Measurements from ENCODE around the gene ZC2HC1B.

Gene ZC2HC1B

DNA sequence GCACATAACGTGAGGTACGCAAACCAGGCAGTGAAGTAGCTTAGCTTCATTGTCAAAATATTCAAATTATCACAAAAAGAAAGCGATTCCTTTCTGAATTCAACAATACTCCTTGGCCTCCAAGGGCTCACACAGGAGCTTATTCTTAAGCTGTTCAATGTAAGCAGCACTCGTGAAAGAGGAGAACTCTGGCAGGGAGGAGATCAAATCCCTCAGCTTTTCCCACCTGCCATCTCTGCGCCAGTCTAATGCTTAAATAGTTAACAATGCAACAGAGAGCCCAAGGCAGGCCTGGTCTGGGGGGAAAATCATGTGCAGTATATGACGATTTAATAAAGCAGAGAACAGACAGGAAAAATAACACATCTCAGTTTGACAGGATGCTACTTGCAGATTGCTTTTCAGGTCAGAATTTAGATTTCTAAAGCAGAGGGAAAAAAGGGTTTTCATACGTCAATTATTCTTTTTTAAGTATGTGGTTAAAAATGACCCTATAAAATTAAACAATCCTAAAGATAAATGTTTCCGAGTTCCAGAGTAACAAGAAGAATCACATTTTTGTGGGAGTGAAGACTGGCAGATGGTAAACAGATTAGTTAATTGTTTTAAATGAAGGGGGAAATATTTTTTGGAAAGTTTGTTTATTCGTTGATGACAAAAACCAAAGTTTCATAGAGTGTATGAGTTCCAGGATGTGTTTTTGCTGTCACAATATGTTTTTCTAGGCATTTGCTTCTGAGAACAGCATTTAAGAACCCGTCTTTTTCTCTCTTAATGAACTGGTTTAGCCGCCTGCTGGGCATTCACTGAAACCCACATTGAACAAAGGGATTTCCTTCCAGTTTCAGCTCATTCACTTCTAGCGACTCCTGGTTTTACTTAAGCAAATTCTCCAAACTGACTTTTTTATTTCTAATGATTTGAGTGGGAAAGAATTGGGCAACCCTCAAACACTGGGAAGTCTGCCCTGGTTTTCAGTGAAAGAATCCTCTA, 97.9 kb downstream of the ZC2HC1B start:
- no peak for DNase-seq (ENCODE audit: low spot score)

- DNase-seq (ENCODE audit: low spot score) = no peak
Observed at GRCh38 chr6:143963158-143963919, 99.1 kb downstream of the ZC2HC1B start.

- no peak for DNase-seq (ENCODE audit: low spot score)
Observed at GRCh38 chr6:143964674-143965081, 100.4 kb downstream of the ZC2HC1B start.

GRCh38 chr6:143965503-143966171, 101.4 kb downstream of the ZC2HC1B start:
- DNase-seq (ENCODE audit: low spot score) = peak; percentile 8

GRCh38 chr6:143966312-143966711, 102.0 kb downstream of the ZC2HC1B start:
- DNase-seq (ENCODE audit: low spot score) = no peak

DNA sequence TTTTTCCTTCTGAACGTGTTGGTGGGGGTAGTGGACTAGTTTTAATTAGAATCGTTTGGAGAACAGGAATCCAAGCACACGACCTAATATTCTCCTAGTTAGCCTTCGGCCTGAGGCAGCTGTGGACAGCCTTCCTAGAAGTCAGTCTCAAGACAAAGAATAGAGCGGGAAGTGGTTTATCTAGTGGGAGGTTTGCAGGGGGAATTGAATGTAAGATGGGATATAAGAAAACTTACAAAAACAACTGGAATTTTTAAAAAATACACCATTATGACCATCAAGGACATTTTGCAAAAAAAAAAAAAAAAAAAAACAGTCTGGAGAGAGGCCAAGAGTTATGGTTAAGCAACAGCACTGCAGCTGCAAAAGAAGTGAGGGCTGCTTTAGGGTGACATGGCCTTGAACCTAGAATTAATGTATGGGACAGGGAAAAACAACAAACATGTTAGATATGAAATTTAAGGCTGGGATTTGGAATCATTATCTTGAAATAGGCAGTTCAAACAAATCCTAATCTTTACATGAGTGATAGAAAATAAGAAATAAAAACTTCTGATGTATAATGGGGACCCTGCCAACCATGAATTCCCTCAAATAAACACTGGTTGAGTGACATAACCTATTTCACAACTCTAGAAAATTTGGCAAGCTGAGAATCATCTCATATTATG, 103.6 kb downstream of the ZC2HC1B start:
- no peak for DNase-seq (ENCODE audit: low spot score)

- DNase-seq (ENCODE audit: low spot score) = no peak
Observed at GRCh38 chr6:143969077-143969476, 104.8 kb downstream of the ZC2HC1B start.

DNA sequence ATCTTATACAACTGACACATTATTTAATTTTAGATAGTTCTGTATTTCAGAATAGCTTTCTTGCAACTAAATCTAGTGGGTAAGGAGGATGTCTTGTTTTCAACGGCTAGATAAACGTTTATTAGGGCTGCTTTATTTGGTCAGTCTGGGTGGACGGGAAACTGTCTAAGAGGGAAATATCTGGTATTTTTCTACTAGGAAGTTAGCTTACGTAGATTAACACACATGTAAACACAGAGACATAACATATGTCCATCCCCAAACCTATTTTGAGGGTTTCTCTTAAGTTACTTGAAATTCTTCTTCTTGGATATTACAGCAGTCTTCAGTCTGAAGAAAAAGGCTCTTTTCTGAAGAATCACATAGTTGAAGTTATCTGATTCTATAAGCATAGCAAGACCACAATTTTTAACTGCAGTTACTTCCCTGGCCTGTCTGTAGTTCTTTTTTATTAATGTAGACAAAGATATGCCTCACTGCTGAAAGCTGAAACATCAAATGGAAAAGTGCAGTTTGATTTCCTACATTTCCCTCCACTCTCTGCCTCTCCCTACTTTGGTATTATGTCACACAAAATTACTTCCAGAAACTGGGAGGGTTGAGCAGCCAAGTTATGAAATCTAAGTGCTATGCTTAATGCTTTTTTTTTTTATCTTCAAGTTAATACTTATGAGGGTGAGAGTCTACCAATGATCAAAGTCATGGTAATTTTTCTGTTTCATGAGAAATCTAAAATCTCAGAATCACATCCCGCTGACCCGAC, 106.4 kb downstream of the ZC2HC1B start:
- no peak for DNase-seq (ENCODE audit: low spot score)

- no peak for DNase-seq (ENCODE audit: low spot score)
Observed at GRCh38 chr6:143971482-143972205, 107.4 kb downstream of the ZC2HC1B start.

- no peak for DNase-seq (ENCODE audit: low spot score)
Observed at GRCh38 chr6:143973097-143973966, 109.1 kb downstream of the ZC2HC1B start.

DNA sequence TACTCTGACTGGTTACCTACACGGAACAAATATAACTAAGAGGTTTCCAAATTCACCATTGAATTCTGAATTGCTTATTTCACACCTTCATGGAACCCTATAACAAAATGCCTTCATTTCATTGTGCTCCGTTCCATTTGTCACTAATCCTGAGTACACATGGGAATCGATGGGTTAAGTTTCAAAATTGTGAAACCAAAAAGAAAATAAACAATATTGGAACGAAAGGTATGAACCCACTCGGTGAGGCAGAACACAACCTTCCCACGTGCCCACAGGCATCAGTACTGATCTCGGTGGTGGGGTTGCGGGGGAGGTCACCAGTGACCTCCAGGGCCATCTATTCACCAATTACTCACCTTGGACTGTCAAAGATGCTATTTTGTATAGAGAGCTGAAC, 109.8 kb downstream of the ZC2HC1B start:
- no peak for DNase-seq (ENCODE audit: low spot score)

GRCh38 chr6:143976806-143977349, 112.6 kb downstream of the ZC2HC1B start:
- DNase-seq (ENCODE audit: low spot score) = no peak

GRCh38 chr6:143980921-143981320, 116.6 kb downstream of the ZC2HC1B start:
- no peak for DNase-seq (ENCODE audit: low spot score)

DNA sequence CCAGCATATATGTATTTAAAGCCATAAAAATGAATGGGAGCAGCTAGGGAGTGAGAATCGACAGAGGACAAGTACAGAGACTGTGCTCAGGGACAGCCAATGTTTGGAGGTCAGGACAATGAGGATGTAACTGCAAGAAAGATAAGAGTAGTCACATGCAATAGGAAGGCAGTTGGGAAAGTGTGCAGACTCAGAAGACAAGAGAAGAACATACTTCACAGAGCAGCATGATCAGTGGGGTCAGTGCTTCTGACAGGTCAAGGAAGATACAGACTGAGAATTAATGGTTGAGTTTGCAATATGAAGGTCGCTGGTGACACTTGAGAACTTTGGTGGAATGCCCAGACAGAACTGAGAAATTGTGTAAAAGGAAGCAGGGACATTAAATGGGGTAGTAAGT, 118.7 kb downstream of the ZC2HC1B start:
- no peak for DNase-seq (ENCODE audit: low spot score)

- DNase-seq (ENCODE audit: low spot score) = no peak
Observed at GRCh38 chr6:143984666-143985065, 120.4 kb downstream of the ZC2HC1B start.

- no peak for DNase-seq (ENCODE audit: low spot score)
Observed at GRCh38 chr6:143986463-143987065, 122.3 kb downstream of the ZC2HC1B start.

Data from kidney tubule cell (primary cell).